ENCODE measurements around the gene NTM. TPM values are rescaled to one million over a fixed set of nuclear protein-coding genes. Genes with fewer than 3 reads are reported as not detected.

The NTM gene
- total RNA-seq, 1 experiment from 2014 or later, result not detected

- Histone ChIP-seq H3K9me3 (ENCODE audit: control insufficient read depth in 1 of 2, insufficient read depth in 1 of 2, low read depth in 1 of 2, low read length in 2 of 2) (peaks cover 3 to 17% of the 10 kb centered on the region in 2 experiments; a peak in 2 of 4 replicates), H3K27me3 (ENCODE audit: insufficient read depth, low read length) (no peaks in the 10 kb centered on the region), H3K4me3 (replicated peaks in 1 of 2; ENCODE audit: low read depth in 1 of 2, low read length in 2 of 2) (no peak overlapping the region), H3K9ac (ENCODE audit: low read length) (no peak overlapping the region), H3K27ac (ENCODE audit: low read depth, low read length) (no peak overlapping the region), H3K4me2 (ENCODE audit: low read length) (no peak overlapping the region), H3K79me2 (ENCODE audit: insufficient read depth, low read length) (no peaks in the 10 kb centered on the region), H3K36me3 (ENCODE audit: control insufficient read depth in 1 of 2, insufficient read depth in 2 of 2, low read length in 2 of 2) (no peaks in the 10 kb centered on the region), H3K4me1 (ENCODE audit: control insufficient read depth in 1 of 2, insufficient read depth in 2 of 2, low read length in 2 of 2) (no peaks in the 10 kb centered on the region), H3K9me2 (ENCODE audit: insufficient read depth) (no peaks in the 10 kb centered on the region), H4K20me1 (ENCODE audit: insufficient read depth) (no peaks in the 10 kb centered on the region), H2AFZ (ENCODE audit: low read depth, low read length, poor library complexity, severe bottlenecking) (no peak overlapping the region)
- ChIA-PET POLR2A (no interaction called here), CTCF (no interaction called here), RAD21 (ENCODE audit: low non-redundant PET in 1 of 2, low total read pairs in 2 of 2, uncharacterized antibody in 2 of 2, unreplicated experiment in 2 of 2) (no interaction called here)
- TF ChIP-seq SP1 (IDR thresholded peaks at IDR 0.05; ENCODE audit: low read depth) (no peak), POLR2AphosphoS5 (IDR thresholded peaks at IDR 0.05; ENCODE audit: low read depth, low read length) (no peak), RAD21 (IDR thresholded peaks at IDR 0.05; ENCODE audit: low read depth) (no peak), EZH2phosphoT487 (IDR thresholded peaks at IDR 0.05; ENCODE audit: borderline replicate concordance) (no peak), MAX (IDR thresholded peaks at IDR 0.05) (no peak), REST (IDR thresholded peaks at IDR 0.05; ENCODE audit: low read depth) (no peak), SIN3A (IDR thresholded peaks at IDR 0.05; ENCODE audit: low read depth) (no peak), YY1 (IDR thresholded peaks at IDR 0.05; ENCODE audit: extremely low read depth, insufficient replicate concordance, low read depth, low read length) (no peak), CEBPB (IDR thresholded peaks at IDR 0.05; ENCODE audit: low read depth) (no peak), FOSL1 (IDR thresholded peaks at IDR 0.05; ENCODE audit: low read depth) (no peak), JUND (IDR thresholded peaks at IDR 0.05) (no peak), EGR1 (IDR thresholded peaks at IDR 0.05; ENCODE audit: low read depth) (no peak), ZNF274 (IDR thresholded peaks at IDR 0.05; ENCODE audit: low read depth, low read length) (no peak), TCF7L2 (IDR thresholded peaks at IDR 0.05; ENCODE audit: borderline replicate concordance, extremely low read depth, insufficient read depth, insufficient read length) (no peak), ELF1 (IDR thresholded peaks at IDR 0.05; ENCODE audit: borderline replicate concordance, low read depth) (no peak), SRF (IDR thresholded peaks at IDR 0.05; ENCODE audit: low read depth) (no peak), POLR2A (IDR thresholded peaks at IDR 0.05; ENCODE audit: borderline replicate concordance, extremely low read depth, insufficient read depth, insufficient read length) (no peak)
- BruUV-seq (replicated peaks), result no TSS peak
- no peak for DNase-seq (ENCODE audit: low read depth, low spot score)
- ATAC-seq, result no peak
- intact Hi-C loops (cut with micrococcal nuclease), result no loop called here
These were observed 607.9 kb downstream of the NTM start for GRCh38 chr11:131978351-131978750.

All from HCT116 (cell line).